ENCODE measurements around the gene ARHGEF7. TPM values are rescaled to one million over a fixed set of nuclear protein-coding genes. Genes with fewer than 3 reads are reported as not detected.

ARHGEF7 gene
- total RNA-seq, 2 donors from 2014 or later, result 117 to 152 TPM

DNA sequence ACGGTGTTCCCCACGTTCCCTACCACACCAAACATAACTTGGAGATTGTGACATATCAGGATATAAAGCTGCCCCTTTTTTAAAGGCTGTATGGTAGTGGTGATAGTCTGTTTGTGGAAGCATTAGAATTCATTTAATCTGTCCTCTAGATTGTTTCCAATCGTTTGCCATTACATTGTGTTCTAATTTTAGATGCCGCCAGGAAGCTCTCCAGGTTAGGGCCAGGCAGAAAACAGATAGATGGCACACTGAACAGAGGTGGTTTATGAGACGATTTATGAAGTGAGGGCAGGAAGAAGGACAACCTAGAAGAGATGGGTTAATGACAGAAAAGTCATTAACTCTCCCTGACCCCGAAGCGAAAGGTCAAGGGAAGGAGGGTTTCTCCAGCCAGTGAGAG is 30.0 kb downstream of the ARHGEF7 start:
- H3K36me3 ChIP-seq, result no peaks in the 10 kb centered on the region
- no peak overlapping the region for H3K4me3 ChIP-seq
- no peak for ATAC-seq (ENCODE audit: insufficient number of reproducible peaks, low FRiP score, low read depth)
- TF ChIP-seq, protein P1, sequence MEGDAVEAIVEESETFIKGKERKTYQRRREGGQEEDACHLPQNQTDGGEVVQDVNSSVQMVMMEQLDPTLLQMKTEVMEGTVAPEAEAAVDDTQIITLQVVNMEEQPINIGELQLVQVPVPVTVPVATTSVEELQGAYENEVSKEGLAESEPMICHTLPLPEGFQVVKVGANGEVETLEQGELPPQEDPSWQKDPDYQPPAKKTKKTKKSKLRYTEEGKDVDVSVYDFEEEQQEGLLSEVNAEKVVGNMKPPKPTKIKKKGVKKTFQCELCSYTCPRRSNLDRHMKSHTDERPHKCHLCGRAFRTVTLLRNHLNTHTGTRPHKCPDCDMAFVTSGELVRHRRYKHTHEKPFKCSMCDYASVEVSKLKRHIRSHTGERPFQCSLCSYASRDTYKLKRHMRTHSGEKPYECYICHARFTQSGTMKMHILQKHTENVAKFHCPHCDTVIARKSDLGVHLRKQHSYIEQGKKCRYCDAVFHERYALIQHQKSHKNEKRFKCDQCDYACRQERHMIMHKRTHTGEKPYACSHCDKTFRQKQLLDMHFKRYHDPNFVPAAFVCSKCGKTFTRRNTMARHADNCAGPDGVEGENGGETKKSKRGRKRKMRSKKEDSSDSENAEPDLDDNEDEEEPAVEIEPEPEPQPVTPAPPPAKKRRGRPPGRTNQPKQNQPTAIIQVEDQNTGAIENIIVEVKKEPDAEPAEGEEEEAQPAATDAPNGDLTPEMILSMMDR (IDR thresholded peaks at IDR 0.05), result no peak
- no peaks in the 10 kb centered on the region for H3K9me3 ChIP-seq
- H3K27ac ChIP-seq, result peak overlapping the region; percentile 58 to 62
- no peaks in the 10 kb centered on the region for H3K27me3 ChIP-seq (replicated peaks; ENCODE audit: insufficient read depth)
- no peak for DNase-seq (ENCODE audit: low spot score)
- peaks cover 17 to 44% of the 10 kb centered on the region in 2 donors for H3K4me1 ChIP-seq (ENCODE audit: control insufficient read depth in 1 of 2, low read depth in 2 of 2)

DNA sequence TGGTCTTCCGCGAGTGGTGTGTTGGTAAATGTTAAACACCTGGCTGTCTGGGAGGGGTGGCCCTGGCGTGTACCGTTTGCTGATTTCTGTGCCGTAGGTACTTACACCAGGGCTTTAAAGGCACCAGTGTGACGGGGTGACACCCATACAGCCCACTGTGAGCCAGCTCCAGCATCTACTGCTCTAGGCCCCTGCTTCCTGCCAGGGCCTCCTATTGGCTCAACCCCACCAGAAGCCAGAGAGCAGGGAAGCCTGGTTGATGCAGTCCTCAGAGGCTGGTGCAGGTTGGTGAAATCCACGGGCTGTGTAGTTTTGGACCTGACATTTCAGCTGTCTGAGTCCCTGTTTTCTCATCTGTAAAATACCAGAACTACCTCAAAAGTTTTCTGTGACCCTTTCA is 30.4 kb downstream of the ARHGEF7 start:
- Histone ChIP-seq H3K27me3 (replicated peaks; ENCODE audit: insufficient read depth) (no peaks in the 10 kb centered on the region), H3K9me3 (no peaks in the 10 kb centered on the region), H3K36me3 (no peaks in the 10 kb centered on the region), H3K4me1 (ENCODE audit: control insufficient read depth in 1 of 2, low read depth in 2 of 2) (peaks cover 17 to 49% of the 10 kb centered on the region in 2 donors), H3K4me3 (no peak overlapping the region), H3K27ac (peak overlapping the region; percentile 58 to 62)
- TF ChIP-seq, protein P1 (IDR thresholded peaks at IDR 0.05), result no peak
- ATAC-seq (ENCODE audit: insufficient number of reproducible peaks, low FRiP score, low read depth), result no peak
- no peak for DNase-seq (ENCODE audit: low spot score)

DNA sequence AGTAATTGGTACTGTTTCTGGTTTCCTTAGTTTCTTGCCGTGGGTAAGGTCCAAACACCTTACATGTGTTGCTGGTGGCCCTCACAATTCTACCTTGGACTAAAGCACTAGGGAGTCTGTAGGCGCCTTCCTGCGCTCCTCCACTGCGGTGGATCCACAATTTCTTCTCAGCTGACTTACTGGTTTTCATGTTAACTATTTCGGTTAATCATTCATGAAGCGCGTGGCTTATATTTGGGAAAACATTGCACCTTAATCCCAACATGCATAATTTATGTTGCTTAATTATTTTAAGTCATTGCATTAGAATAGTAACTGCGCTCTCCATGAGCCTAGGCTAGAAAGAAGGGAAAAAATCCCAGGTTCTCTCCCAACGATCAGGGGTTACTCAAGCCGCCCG is 37.7 kb downstream of the ARHGEF7 start:
- Histone ChIP-seq H3K36me3 (no peaks in the 10 kb centered on the region), H3K9me3 (no peaks in the 10 kb centered on the region), H3K4me1 (ENCODE audit: control insufficient read depth in 1 of 2, low read depth in 2 of 2) (peaks cover 17 to 68% of the 10 kb centered on the region in 2 donors), H3K27me3 (replicated peaks; ENCODE audit: insufficient read depth) (no peaks in the 10 kb centered on the region), H3K4me3 (peak overlapping the region; percentile 93), H3K27ac (peak overlapping the region; percentile 98 to 99)
- no peak for DNase-seq (ENCODE audit: low spot score)
- ATAC-seq (ENCODE audit: insufficient number of reproducible peaks, low FRiP score, low read depth), result no peak
- TF ChIP-seq, protein P1 (IDR thresholded peaks at IDR 0.05), result no peak

DNA sequence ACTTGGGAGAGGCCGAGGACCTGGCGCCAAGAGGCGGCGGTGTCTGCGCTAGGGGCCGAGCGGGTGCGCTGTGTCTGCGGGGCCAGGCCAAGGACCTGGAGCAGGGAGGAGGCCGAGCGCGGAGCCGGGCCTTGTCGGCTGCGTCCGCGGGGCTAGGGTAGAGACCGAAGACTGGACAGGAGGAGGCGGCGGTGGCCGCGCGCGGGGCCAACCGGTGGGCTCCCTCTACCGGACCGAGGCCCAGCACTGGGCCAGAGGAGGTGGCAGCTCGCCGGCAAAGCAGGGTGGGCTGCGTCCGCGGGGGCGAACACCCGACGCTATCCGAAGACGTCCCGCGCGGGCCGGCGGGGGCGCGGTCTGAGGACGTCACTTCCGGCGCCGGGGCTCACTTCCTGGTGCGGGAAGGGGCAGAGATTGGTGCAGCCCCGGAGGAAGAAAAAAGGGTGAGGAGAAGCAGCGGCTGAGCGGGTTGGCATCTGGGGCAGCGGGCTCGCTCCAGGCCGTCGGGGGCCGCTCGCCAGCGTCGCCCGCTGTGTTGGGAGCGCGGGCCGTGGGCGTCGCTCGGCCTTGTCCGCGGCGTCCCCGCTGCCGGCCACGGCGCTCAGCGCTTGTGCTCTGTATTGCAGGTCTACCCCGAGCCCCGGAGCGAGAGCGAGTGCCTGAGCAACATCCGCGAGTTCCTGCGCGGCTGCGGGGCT is 38.3 kb downstream of the ARHGEF7 start:
- peak overlapping the region; percentile 98 to 99 for H3K27ac ChIP-seq
- TF ChIP-seq, protein P1 (IDR thresholded peaks at IDR 0.05), result no peak
- H3K36me3 ChIP-seq, result no peaks in the 10 kb centered on the region
- H3K27me3 ChIP-seq (replicated peaks; ENCODE audit: insufficient read depth), result no peaks in the 10 kb centered on the region
- ATAC-seq (ENCODE audit: insufficient number of reproducible peaks, low FRiP score, low read depth) (peak; percentile 82), DNase-seq (ENCODE audit: low spot score) (peak; percentile 82)
- peaks cover 17 to 74% of the 10 kb centered on the region in 2 donors for H3K4me1 ChIP-seq (ENCODE audit: control insufficient read depth in 1 of 2, low read depth in 2 of 2)
- peak overlapping the region; percentile 93 for H3K4me3 ChIP-seq
- H3K9me3 ChIP-seq, result no peaks in the 10 kb centered on the region

DNA sequence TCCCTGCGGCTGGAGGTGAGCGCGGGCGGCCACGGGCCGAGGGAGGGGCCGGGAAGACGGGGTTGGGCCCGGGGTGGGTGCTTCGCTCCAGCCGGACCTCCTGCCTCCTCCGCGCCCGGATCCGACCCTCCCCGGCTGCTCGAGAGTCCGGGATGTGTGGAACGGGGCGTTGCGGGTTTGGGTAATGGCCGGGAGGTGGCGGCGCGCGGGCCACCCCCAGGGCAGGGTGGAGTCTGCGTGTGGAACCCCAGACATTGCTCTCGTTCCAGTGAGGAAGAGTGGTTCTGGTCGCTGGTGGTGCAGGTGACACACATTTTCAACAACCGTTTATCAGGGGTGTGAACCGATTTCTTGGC is 38.8 kb downstream of the ARHGEF7 start:
- H3K9me3 ChIP-seq, result no peaks in the 10 kb centered on the region
- ATAC-seq (ENCODE audit: insufficient number of reproducible peaks, low FRiP score, low read depth), result peak; percentile 7
- H3K27ac ChIP-seq, result peak overlapping the region; percentile 98 to 99
- no peaks in the 10 kb centered on the region for H3K36me3 ChIP-seq
- no peaks in the 10 kb centered on the region for H3K27me3 ChIP-seq (replicated peaks; ENCODE audit: insufficient read depth)
- H3K4me3 ChIP-seq, result peak overlapping the region; percentile 93
- peaks cover 17 to 77% of the 10 kb centered on the region in 2 donors for H3K4me1 ChIP-seq (ENCODE audit: control insufficient read depth in 1 of 2, low read depth in 2 of 2)
- DNase-seq (ENCODE audit: low spot score), result no peak
- TF ChIP-seq, protein P1 (IDR thresholded peaks at IDR 0.05), result peak; percentile 21

Measured in thoracic aorta (tissue), 2 donors.